Upper lobe of left lung (tissue), 6 donors: ENCODE measurements around the gene OSTF1. TPM values are rescaled to one million over a fixed set of nuclear protein-coding genes. Genes with fewer than 3 reads are reported as not detected.

Experiments
- ATAC-seq, 2 donors: fragments of 200-7000 bp; cut with Tn5 transposase; one replicate each; pipeline ENCODE4 v1.9.1; 2022; ENCODE audit warnings: mild to moderate bottlenecking in 2 of 2, moderate library complexity in 2 of 2; ENCODE audit not compliant: low FRiP score in 2 of 2
- DNase-seq, 2 donors: peaks; one replicate each; pipeline ENCODE4 v3.0.0-alpha.2; 2019 to 2020
- H3K27ac ChIP-seq, 4 donors: fragments of 200-600 bp; sonication (generic); one replicate each; pipeline ENCODE4 v1.5.1; 2016 to 2019
- H3K27me3 ChIP-seq, 4 donors: fragments of 200-600 bp; sonication (generic); one replicate each; pipeline ENCODE4 v1.5.1; 2017 to 2019
- H3K36me3 ChIP-seq, 4 donors: fragments of 200-600 bp; sonication (generic); one replicate each; pipeline ENCODE4 v1.5.1; 2016 to 2019
- H3K4me1 ChIP-seq, 4 donors: fragments of 200-600 bp; sonication (generic); one replicate each; pipeline ENCODE4 v1.5.1; 2018 to 2019
- H3K4me3 ChIP-seq, 4 donors: fragments of 200-600 bp; sonication (generic); one replicate each; pipeline ENCODE4 v1.5.1; 2017 to 2019; ENCODE audit warnings: mild to moderate bottlenecking in 2 of 4, moderate library complexity in 1 of 4
- H3K9me3 ChIP-seq, 4 donors: fragments of 200-600 bp; sonication (generic); one replicate each; pipeline ENCODE4 v1.5.1; 2018 to 2019
- CTCF ChIP-seq, 6 experiments: fragments of 450-650 bp in 4 of 6; fragments of 200-600 bp in 2 of 6; sonication (generic) in 2 of 6; IDR thresholded peaks; one replicate each; pipeline ENCODE4 v1.5.1; 2016 to 2019; ENCODE audit warnings: antibody characterized with exemption in 6 of 6
- EP300 ChIP-seq, 4 donors: sonication (generic); formaldehyde crosslinking; IDR thresholded peaks; one replicate each; pipeline ENCODE4 v1.5.1; 2017; ENCODE audit warnings: antibody characterized with exemption in 4 of 4, control low read depth in 2 of 4
- POLR2A ChIP-seq, 4 donors: fragments of 450-650 bp; IDR thresholded peaks; one replicate each; pipeline ENCODE4 v1.5.1; 2016 to 2017; ENCODE audit warnings: antibody characterized with exemption in 4 of 4, mild to moderate bottlenecking in 2 of 4
- POLR2AphosphoS5 ChIP-seq, 2 donors: sonication (generic); formaldehyde crosslinking; IDR thresholded peaks; one replicate each; pipeline ENCODE4 v1.5.1; 2017; ENCODE audit warnings: antibody characterized with exemption in 2 of 2
- WGBS, 2 donors: methylation state at CpG; one replicate each; pipeline ENCODE4 v1.1.5; 2017 to 2018; 5-methylcytosine and 5-hydroxymethylcytosine counted together
- total RNA-seq, 6 donors: library from RNA; depleted of rRNA in 4 of 6; stranded (reverse); fragments of >200 nt in 4 of 6; gene quantifications; one replicate each; pipeline versions ENCODE4 v1.1.0 to v1.2.1, GENCODE V29; 2016 to 2021
- donor health status: DM: no; HTN: no; CAD: no; lungs with moderate emphysema.
- donor health status: DM: no; HTN: yes; CAD: no; lungs with severe emphysema.

OSTF1 gene
- total RNA-seq, 6 donors from 2014 or later = 17.8 to 84.9 (median 48.9) TPM

GRCh38 chr9:75134495-75134894, 46.2 kb downstream of the OSTF1 start:
- DNase-seq (no peak), ATAC-seq (no peak)
- Histone ChIP-seq H3K27ac (no peak overlapping the region), H3K4me3 (no peak overlapping the region), H3K9me3 (no peaks in the 10 kb centered on the region), H3K4me1 (peaks cover 0 to 4% (median 0%) of the 10 kb centered on the region in 4 donors), H3K36me3 (peaks cover 7 to 88% (median 22%) of the 10 kb centered on the region in 4 donors), H3K27me3 (no peaks in the 10 kb centered on the region)
- TF ChIP-seq CTCF (IDR thresholded peaks at IDR 0.05) (no peak), POLR2A (IDR thresholded peaks at IDR 0.05) (no peak), POLR2AphosphoS5 (IDR thresholded peaks at IDR 0.05) (no peak), EP300 (IDR thresholded peaks at IDR 0.05) (no peak)
- WGBS, 2 donors = 94 to 97% methylated on average over 2 of the region's 2 CpGs

- H3K9me3 ChIP-seq = no peaks in the 10 kb centered on the region
- H3K4me1 ChIP-seq = peaks cover 5 to 12% (median 9%) of the 10 kb centered on the region in 4 donors
- ATAC-seq (no peak), DNase-seq (no peak)
- no peak for TF ChIP-seq POLR2A (IDR thresholded peaks at IDR 0.05)
- no peak for TF ChIP-seq EP300 (IDR thresholded peaks at IDR 0.05)
- TF ChIP-seq CTCF (IDR thresholded peaks at IDR 0.05) = no peak
- no peak for TF ChIP-seq POLR2AphosphoS5 (IDR thresholded peaks at IDR 0.05)
- H3K4me3 ChIP-seq = no peak overlapping the region
- H3K36me3 ChIP-seq = peaks cover 8 to 91% (median 26%) of the 10 kb centered on the region in 4 donors
- H3K27ac ChIP-seq = no peak overlapping the region
- no peaks in the 10 kb centered on the region for H3K27me3 ChIP-seq
- 71 to 81% methylated on average over 1 of the region's 1 CpG for WGBS, 2 donors
Measured at GRCh38 chr9:75138260-75139040, 50.1 kb downstream of the OSTF1 start.

GRCh38 chr9:75139201-75139600, 50.9 kb downstream of the OSTF1 start:
- H3K27me3 ChIP-seq = no peaks in the 10 kb centered on the region
- no peak for TF ChIP-seq POLR2AphosphoS5 (IDR thresholded peaks at IDR 0.05)
- TF ChIP-seq CTCF (IDR thresholded peaks at IDR 0.05) = no peak
- no peak for TF ChIP-seq EP300 (IDR thresholded peaks at IDR 0.05)
- no peak for TF ChIP-seq POLR2A (IDR thresholded peaks at IDR 0.05)
- H3K9me3 ChIP-seq = no peaks in the 10 kb centered on the region
- no peak overlapping the region for H3K27ac ChIP-seq
- no peak for DNase-seq
- H3K4me3 ChIP-seq = no peak overlapping the region
- H3K36me3 ChIP-seq = peaks cover 11 to 91% (median 30%) of the 10 kb centered on the region in 4 donors
- H3K4me1 ChIP-seq = peaks cover 5 to 12% (median 9%) of the 10 kb centered on the region in 4 donors
- WGBS, 2 donors = 81 to 83% methylated on average over 7 of the region's 7 CpGs
- ATAC-seq = no peak

- Histone ChIP-seq H3K4me3 (no peak overlapping the region), H3K9me3 (no peaks in the 10 kb centered on the region), H3K27ac (no peak overlapping the region), H3K27me3 (no peaks in the 10 kb centered on the region), H3K4me1 (peaks cover 5 to 12% (median 9%) of the 10 kb centered on the region in 4 donors), H3K36me3 (peaks cover 14 to 91% (median 29%) of the 10 kb centered on the region in 4 donors)
- DNase-seq (no peak), ATAC-seq (no peak)
- 93% methylated on average over 3 of the region's 3 CpGs for WGBS, 2 donors
- TF ChIP-seq POLR2A (IDR thresholded peaks at IDR 0.05) (no peak), POLR2AphosphoS5 (IDR thresholded peaks at IDR 0.05) (no peak), CTCF (IDR thresholded peaks at IDR 0.05) (no peak), EP300 (IDR thresholded peaks at IDR 0.05) (no peak)
Measured at GRCh38 chr9:75140261-75140660, 51.9 kb downstream of the OSTF1 start.
